Measurements from ENCODE around the gene ADISSP. TPM values are rescaled to one million over a fixed set of nuclear protein-coding genes. Genes with fewer than 3 reads are reported as not detected.

ADISSP gene
- total and polyA plus RNA-seq, 2 of the 8 experiments (the other 6 are each of a cell fraction or from before 2014, with no cell fraction given) = 111 to 141 TPM

DNA sequence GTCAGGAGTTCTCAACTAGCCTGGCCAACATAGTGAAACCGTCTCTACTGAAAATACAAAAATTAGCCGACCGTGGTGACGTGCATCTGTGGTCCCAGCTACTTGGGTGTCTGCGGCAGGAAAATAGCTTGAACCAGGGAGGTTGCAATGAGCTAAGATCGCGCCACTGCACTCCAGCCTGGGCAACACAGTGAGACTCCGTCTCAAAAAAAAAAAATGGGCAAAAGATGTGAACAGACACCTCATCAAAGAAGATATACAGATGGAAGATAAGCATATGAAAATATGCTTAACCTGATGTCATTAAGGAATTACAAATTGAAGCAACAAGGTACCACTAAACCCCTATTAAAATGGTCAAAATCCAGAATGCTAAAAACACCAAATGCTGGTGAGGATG is 44.3 kb downstream of the ADISSP start:
- Histone ChIP-seq H2BK20ac (ENCODE audit: low read length) (no peak overlapping the region), H3K4me2 (ENCODE audit: insufficient read depth in 1 of 2, low read depth in 2 of 2, low read length in 2 of 2) (no peak overlapping the region), H3K79me2 (ENCODE audit: control insufficient read depth in 1 of 2, insufficient read depth in 2 of 2, low read length in 2 of 2) (no peaks in the 10 kb centered on the region), H2BK120ac (replicated peaks; ENCODE audit: low read depth, low read length) (no peak overlapping the region), H2AFZ (ENCODE audit: low read length) (no peak overlapping the region), H3K9ac (replicated peaks in 1 of 4; ENCODE audit: extremely low read depth in 1 of 4, low read depth in 3 of 4, low read length in 3 of 4) (no peak overlapping the region), H2BK5ac (ENCODE audit: low read depth, low read length) (no peak overlapping the region), H2BK15ac (ENCODE audit: low read length) (no peak overlapping the region), H4K8ac (ENCODE audit: extremely low read depth, insufficient read depth, low read length) (no peak overlapping the region; the same call in 1 of the 2 replicates), H3K4me1 (replicated peaks in 1 of 4; ENCODE audit: control insufficient read depth in 3 of 4, insufficient read depth in 4 of 4, low read length in 3 of 4) (no peaks in the 10 kb centered on the region), H3K36me3 (ENCODE audit: control insufficient read depth in 2 of 4, insufficient read depth in 4 of 4, low read length in 3 of 4) (no peaks in the 10 kb centered on the region), H3K79me1 (ENCODE audit: low read depth, low read length) (no peaks in the 10 kb centered on the region), H2AK5ac (ENCODE audit: low read depth, low read length) (no peak overlapping the region), H3K14ac (ENCODE audit: insufficient read length) (no peak overlapping the region), H4K20me1 (replicated peaks in 1 of 2; ENCODE audit: control insufficient read depth in 1 of 2, insufficient read depth in 2 of 2, low read length in 2 of 2) (no peaks in the 10 kb centered on the region), H3K56ac (replicated peaks; ENCODE audit: insufficient read length, low read depth, low read length) (no peak overlapping the region), H4K91ac (replicated peaks; ENCODE audit: insufficient read length, low read length) (no peak overlapping the region), H2BK12ac (ENCODE audit: low read depth, low read length) (no peak overlapping the region), H3K18ac (ENCODE audit: extremely low read depth, low read length) (no peak overlapping the region), H3K27ac (ENCODE audit: low read depth, low read length) (no peak overlapping the region), H3K9me3 (ENCODE audit: insufficient read depth in 2 of 2, low read depth in 1 of 2, low read length in 1 of 2) (no peaks in the 10 kb centered on the region), H3K4me3 (ENCODE audit: extremely low read depth in 1 of 4, insufficient read depth in 2 of 4, low read depth in 3 of 4, low read length in 4 of 4) (no peak overlapping the region), H3K27me3 (replicated peaks in 1 of 4; ENCODE audit: control insufficient read depth in 3 of 4, extremely low read depth in 1 of 4, insufficient read depth in 3 of 4, low read length in 3 of 4) (peaks cover 0 to 3% (median 0%) of the 10 kb centered on the region in 4 experiments; a peak in 2 of 7 replicates), H3K23me2 (ENCODE audit: low read depth, low read length) (no peaks in the 10 kb centered on the region), H4K5ac (ENCODE audit: insufficient read length, low read depth, low read length) (no peak overlapping the region), H3K4ac (replicated peaks; ENCODE audit: insufficient read length, low read depth, low read length) (no peak overlapping the region), H3K23ac (ENCODE audit: insufficient read length) (no peak overlapping the region)
- FAIRE-seq (no peak), DNase-seq (ENCODE audit: low read depth in 1 of 2, low spot score in 2 of 2) (no peak)
- WGBS, 2 experiments (ENCODE audit: extremely low coverage in 1 of 2, insufficient coverage in 1 of 2, insufficient read length in 1 of 2, insufficient replicate concordance in 2 of 2, low coverage in 1 of 2, low lambda C conversion rate in 2 of 2, missing lambda C conversion rate in 1 of 2) = 79% methylated on average over 6 of the region's 8 CpGs; no CpG with 5 or more reads in 1 of the 2 experiments
- CTCF ChIA-PET (ENCODE audit: partially characterized antibody) = interaction anchor here (0.9 to 2.8 kb wide), 4 partner anchors 11 to 30 kb away, joined by 3 to 10 read pairs (median 7); partner anchors contain the start of gene SIGLEC1
- POLR2A ChIA-PET (ENCODE audit: partially characterized antibody) = interaction anchor here (1.4 kb wide), 1 partner anchor 24 kb away, joined by 4 read pairs; no protein-coding TSS in a partner anchor
- TF ChIP-seq SAP30 (IDR thresholded peaks at IDR 0.05; ENCODE audit: insufficient read depth, insufficient replicate concordance, low read length) (no peak), USF2 (IDR thresholded peaks at IDR 0.05; ENCODE audit: low read length) (no peak)
